Measurements from ENCODE around the gene ARID1B. TPM values are rescaled to one million over a fixed set of nuclear protein-coding genes. Genes with fewer than 3 reads are reported as not detected.

Gene ARID1B
- total and polyA plus RNA-seq, 10 of the 15 experiments (the other 5 are each of a cell fraction or from before 2014, with no cell fraction given), result 24.7 to 133 (median 54.6) TPM

DNA sequence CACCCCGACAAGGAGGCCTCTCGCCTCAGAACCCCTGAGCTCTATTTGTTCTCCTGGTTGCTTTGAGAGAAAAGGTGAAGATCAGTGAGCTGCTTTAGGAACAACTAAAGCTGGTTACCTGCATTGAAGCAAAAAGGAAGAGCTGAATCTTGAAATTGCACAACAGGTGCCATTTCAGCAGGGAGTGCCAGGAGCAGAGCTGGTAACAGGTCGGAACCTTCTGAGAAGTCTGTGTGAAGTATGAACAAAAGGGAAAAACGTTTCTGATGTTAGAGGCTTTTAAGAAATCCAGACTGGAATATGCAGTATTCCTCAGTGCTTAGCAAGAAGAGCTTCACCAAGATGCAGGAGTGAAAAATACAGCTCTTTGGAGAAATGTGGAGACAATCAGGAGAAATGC lies 382.2 kb downstream of the ARID1B start:
- FAIRE-seq (no peak), DNase-seq (ENCODE audit: low read depth, low spot score) (no peak), ATAC-seq (no peak)
- H3K36me3 ChIP-seq (ENCODE audit: control insufficient read depth in 2 of 2, insufficient read depth in 2 of 2, low read length in 1 of 2), result peaks cover 6 to 18% of the 10 kb centered on the region in 2 experiments; a peak in 3 of 4 replicates
- intact Hi-C loops (cut with micrococcal nuclease; ENCODE audit: unreplicated experiment) (no loop called here), in situ Hi-C loops (cut with MboI) (no loop called here)
- H3K27me3 ChIP-seq (replicated peaks in 1 of 2; ENCODE audit: control insufficient read depth in 2 of 2, insufficient read depth in 2 of 2, low read length in 1 of 2), result no peaks in the 10 kb centered on the region
- H3K9ac ChIP-seq (ENCODE audit: control insufficient read depth, insufficient read depth, low read length), result no peak overlapping the region
- BruUV-seq (replicated peaks), result no TSS peak
- 78% methylated on average over 4 of the region's 4 CpGs for WGBS (ENCODE audit: insufficient coverage, insufficient replicate concordance, low lambda C conversion rate, missing lambda C conversion rate)
- ChIA-PET SMC1A (ENCODE audit: uncharacterized antibody, unreplicated experiment) (interaction anchor here (0.6 to 1.6 kb wide), 5 partner anchors 13 to 197 kb away, joined by 3 to 5 read pairs (median 3); no protein-coding TSS in a partner anchor), POLR2A (no interaction called here), RAD21 (ENCODE audit: unreplicated experiment) (no interaction called here), CTCF (interaction anchor here (1.0 to 2.3 kb wide), 2 partner anchors 18 to 125 kb away, joined by 3 to 5 read pairs; no protein-coding TSS in a partner anchor)
- H2AFZ ChIP-seq (ENCODE audit: control insufficient read depth, low read depth, low read length), result no peak overlapping the region
- H4K20me1 ChIP-seq (ENCODE audit: control insufficient read depth, insufficient read depth), result no peaks in the 10 kb centered on the region
- no peaks in the 10 kb centered on the region for H3K4me1 ChIP-seq (ENCODE audit: control insufficient read depth, insufficient read depth, low read length)
- H3K4me2 ChIP-seq (ENCODE audit: control insufficient read depth, insufficient read depth), result no peak overlapping the region
- H3K27ac ChIP-seq (ENCODE audit: control insufficient read depth, insufficient read depth), result no peak overlapping the region
- TF ChIP-seq MEF2B (IDR thresholded peaks at IDR 0.05; ENCODE audit: partially characterized antibody, poor library complexity, severe bottlenecking) (no peak), TARDBP (IDR thresholded peaks at IDR 0.05; ENCODE audit: borderline replicate concordance) (no peak), ZNF687 (IDR thresholded peaks at IDR 0.05) (no peak)
- TF ChIP-seq, protein P1, sequence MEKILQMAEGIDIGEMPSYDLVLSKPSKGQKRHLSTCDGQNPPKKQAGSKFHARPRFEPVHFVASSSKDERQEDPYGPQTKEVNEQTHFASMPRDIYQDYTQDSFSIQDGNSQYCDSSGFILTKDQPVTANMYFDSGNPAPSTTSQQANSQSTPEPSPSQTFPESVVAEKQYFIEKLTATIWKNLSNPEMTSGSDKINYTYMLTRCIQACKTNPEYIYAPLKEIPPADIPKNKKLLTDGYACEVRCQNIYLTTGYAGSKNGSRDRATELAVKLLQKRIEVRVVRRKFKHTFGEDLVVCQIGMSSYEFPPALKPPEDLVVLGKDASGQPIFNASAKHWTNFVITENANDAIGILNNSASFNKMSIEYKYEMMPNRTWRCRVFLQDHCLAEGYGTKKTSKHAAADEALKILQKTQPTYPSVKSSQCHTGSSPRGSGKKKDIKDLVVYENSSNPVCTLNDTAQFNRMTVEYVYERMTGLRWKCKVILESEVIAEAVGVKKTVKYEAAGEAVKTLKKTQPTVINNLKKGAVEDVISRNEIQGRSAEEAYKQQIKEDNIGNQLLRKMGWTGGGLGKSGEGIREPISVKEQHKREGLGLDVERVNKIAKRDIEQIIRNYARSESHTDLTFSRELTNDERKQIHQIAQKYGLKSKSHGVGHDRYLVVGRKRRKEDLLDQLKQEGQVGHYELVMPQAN (conservative IDR thresholded peaks at IDR 0.05), result no peak
- H3K9me3 ChIP-seq (replicated peaks; ENCODE audit: control insufficient read depth, insufficient read depth, low read length), result no peaks in the 10 kb centered on the region
- no peaks in the 10 kb centered on the region for H3K79me2 ChIP-seq (ENCODE audit: control insufficient read depth, insufficient read depth, low read length)
- H3K4me3 ChIP-seq, result no peak overlapping the region

All from GM12878 (cell line).